ENCODE results near the gene RAB37.

The RAB37 gene

DNA sequence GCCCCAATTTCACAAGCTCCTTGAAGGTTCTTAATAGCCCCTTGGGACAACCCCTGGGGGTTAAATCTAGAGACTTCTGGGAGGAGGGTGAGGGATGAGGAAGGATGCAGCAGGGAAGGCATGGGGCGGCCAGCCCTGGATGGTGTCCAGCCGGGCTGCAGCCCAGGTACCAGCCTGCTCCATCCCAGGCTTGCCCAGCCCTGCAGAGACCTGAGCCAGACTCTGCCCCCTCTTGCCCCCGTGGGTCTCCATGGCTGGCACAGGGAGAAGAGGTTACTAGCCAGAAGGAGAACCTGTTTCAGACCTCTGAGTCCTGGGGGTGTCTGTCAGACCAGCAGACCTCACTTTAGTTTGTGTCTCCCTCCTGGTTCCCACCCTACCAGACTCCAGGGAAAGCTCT is 19.8 kb downstream of the RAB37 start:
- FAIRE-seq (no peak), DNase-seq (ENCODE audit: insufficient read length, low spot score) (no peak)
- TF ChIP-seq, protein P1, sequence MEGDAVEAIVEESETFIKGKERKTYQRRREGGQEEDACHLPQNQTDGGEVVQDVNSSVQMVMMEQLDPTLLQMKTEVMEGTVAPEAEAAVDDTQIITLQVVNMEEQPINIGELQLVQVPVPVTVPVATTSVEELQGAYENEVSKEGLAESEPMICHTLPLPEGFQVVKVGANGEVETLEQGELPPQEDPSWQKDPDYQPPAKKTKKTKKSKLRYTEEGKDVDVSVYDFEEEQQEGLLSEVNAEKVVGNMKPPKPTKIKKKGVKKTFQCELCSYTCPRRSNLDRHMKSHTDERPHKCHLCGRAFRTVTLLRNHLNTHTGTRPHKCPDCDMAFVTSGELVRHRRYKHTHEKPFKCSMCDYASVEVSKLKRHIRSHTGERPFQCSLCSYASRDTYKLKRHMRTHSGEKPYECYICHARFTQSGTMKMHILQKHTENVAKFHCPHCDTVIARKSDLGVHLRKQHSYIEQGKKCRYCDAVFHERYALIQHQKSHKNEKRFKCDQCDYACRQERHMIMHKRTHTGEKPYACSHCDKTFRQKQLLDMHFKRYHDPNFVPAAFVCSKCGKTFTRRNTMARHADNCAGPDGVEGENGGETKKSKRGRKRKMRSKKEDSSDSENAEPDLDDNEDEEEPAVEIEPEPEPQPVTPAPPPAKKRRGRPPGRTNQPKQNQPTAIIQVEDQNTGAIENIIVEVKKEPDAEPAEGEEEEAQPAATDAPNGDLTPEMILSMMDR (IDR thresholded peaks at IDR 0.05; ENCODE audit: insufficient read depth, missing control alignments): no peak

DNA sequence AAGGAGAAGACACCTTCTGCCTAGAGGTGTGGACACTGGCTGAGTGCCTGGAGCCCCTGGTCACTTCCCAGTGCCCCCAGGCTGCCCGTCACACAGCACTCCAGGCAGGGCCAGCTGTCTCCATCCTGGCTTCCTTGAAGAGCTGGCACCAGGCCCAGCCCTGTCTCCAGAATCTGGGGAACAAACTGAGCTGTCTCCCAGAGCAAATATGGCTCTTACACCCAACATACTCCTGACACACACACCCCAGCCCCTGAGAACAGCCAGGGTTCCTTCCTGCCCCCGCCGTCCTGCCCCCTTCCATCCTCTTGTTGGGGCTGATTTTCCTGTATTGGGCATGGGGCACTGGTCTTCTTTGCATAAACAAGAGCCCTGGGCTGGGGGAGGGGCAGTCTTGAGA is 20.4 kb downstream of the RAB37 start:
- FAIRE-seq (no peak), DNase-seq (ENCODE audit: insufficient read length, low spot score) (no peak)
- TF ChIP-seq, protein P1 (IDR thresholded peaks at IDR 0.05; ENCODE audit: insufficient read depth, missing control alignments): no peak

DNA sequence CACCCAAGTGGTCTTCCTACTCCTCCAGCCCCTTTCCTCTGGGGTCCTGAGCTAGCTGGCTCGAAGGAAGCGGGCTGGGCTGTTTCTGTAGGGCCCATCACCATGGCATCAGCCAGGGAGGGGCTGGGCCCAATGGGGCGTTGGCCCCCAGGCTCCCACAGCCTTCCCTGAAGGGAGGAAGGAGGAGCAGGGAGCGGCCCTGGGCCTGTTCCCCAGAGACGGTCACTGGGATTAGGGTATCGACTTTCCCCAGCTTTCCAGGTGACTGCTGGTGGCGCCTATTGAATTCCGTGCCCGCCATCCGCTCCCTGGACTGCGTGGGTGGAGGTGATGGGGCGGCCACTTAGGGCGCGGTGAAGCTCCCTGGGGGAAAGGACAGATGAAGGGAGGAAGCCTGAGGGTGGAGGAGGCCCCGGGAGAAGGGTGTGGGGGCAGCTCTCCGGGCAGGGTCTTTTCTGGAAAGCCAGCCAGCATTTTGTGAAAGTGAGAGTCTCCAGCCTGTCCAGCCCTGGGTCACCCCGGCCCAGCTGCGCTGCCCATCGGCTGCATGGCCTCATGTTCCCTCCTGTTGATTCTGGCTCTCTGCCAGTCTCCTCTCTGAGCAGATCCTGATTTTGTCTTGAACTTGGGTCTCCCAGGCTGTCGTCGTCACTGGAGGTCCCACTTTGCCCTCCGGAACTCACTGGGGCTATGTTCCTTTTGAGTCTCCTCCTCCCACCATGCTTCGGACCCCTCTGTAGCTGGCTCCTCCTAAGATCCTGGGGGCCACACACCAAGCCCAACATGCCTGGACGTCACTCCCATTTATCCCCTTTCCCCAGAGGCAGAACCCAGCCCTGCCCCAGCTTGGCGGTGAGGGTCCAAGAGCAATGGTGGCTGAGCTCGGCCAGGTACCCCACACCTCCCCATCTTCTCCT is 21.1 kb downstream of the RAB37 start:
- DNase-seq (ENCODE audit: insufficient read length, low spot score) (no peak), FAIRE-seq (no peak)
- TF ChIP-seq, protein P1 (IDR thresholded peaks at IDR 0.05; ENCODE audit: insufficient read depth, missing control alignments): no peak

DNA sequence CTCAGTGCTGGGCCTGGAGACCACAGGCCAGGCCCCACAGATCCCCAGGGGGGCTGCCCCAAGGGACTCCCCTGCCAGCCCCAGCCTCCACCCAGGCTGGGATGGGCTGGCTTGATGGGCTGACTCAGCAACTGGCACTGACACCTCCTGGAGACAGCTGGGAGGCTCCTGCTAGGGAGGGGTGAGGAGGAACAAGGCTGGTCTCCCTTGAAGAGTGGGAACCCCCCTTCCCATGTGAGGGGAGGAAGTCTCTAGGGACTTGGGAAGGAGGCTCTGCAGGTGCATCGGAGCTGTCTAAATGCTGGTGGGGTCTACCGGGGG is 21.8 kb downstream of the RAB37 start:
- DNase-seq (ENCODE audit: insufficient read length, low spot score) (no peak), FAIRE-seq (no peak)
- TF ChIP-seq, protein P1 (IDR thresholded peaks at IDR 0.05; ENCODE audit: insufficient read depth, missing control alignments): no peak

DNA sequence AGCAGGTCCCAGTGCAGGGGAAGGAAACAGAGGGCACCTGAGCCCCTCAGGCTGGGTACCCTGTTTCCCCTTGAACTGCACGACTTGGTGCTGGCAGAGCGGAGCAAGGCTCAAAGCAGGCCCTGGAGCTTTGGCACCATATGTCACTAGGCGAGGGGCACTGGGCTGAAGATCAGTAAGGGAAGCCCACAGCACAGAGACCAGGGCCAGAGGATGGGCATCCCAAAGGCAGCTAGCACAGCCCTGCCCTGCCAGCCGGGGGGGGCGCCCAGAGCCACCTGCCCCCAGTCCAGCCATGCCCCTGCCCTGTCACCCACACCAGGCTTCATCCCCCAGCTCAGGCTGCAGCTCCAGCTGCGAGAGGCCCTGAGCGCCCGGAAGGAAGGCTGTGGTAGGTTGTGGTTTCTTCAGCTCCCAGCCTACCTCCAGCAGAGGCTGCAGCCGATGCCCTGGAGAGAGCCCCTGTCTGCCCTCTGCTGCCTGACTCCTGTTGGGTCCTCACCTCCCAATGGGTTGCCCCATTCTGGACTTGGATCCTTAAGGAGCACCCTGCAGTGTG is 22.3 kb downstream of the RAB37 start:
- DNase-seq (ENCODE audit: insufficient read length, low spot score) (no peak), FAIRE-seq (no peak)
- TF ChIP-seq, protein P1 (IDR thresholded peaks at IDR 0.05; ENCODE audit: insufficient read depth, missing control alignments): no peak

DNA sequence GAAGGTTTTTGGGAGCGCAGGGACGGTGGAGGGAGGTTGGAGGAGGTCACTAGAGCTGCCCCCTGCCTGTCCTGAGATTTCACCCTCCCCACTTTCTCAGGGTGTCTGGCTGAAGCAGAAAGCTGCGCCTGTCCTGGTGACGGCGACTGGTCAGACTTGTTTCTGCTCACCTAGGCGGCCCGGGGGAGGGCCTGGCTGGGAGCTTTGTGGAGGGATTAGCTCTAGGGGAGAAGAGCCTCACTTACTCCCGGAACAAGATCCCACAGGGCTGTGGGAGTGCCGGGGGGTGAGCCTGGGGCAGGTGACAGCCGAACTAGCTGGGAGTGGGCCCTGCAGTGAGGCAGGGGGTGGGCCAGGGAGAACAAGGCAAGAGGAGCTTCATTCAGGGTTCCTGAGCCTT is 22.9 kb downstream of the RAB37 start:
- TF ChIP-seq, protein P1 (IDR thresholded peaks at IDR 0.05; ENCODE audit: insufficient read depth, missing control alignments): no peak
- DNase-seq (ENCODE audit: insufficient read length, low spot score): peak; percentile 88
- no peak for FAIRE-seq

Data from D721Med (cell line).